GM19025 (cell line): ENCODE data around the gene NPVF.

Source experiments
- ATAC-seq: cut with Tn5 transposase; IDR thresholded peaks from one replicate; pipeline ENCODE4 v1.9.1; 2021; ENCODE audit warnings: mild to moderate bottlenecking, low read depth, moderate library complexity; ENCODE audit not compliant: unreplicated experiment

The NPVF gene

GRCh38 chr7:25235471-25235870 lies 7.2 kb upstream of the NPVF start:
- ATAC-seq: no peak

- no peak for ATAC-seq
These were observed 6.0 kb upstream of the NPVF start for GRCh38 chr7:25234336-25234735.

GRCh38 chr7:25223206-25223605 lies 5.1 kb downstream of the NPVF start:
- no peak for ATAC-seq

GRCh38 chr7:25222666-25223065 lies 5.6 kb downstream of the NPVF start:
- ATAC-seq: no peak

GRCh38 chr7:25221009-25221408 lies 7.3 kb downstream of the NPVF start:
- no peak for ATAC-seq

GRCh38 chr7:25218191-25218590 lies 10.1 kb downstream of the NPVF start:
- ATAC-seq: no peak

GRCh38 chr7:25216837-25217236 lies 11.4 kb downstream of the NPVF start:
- ATAC-seq: no peak

- ATAC-seq: no peak
These were observed 12.5 kb downstream of the NPVF start for GRCh38 chr7:25215694-25216335.

GRCh38 chr7:25208525-25209221 lies 19.6 kb downstream of the NPVF start:
- ATAC-seq: no peak

GRCh38 chr7:25207887-25208286 lies 20.4 kb downstream of the NPVF start:
- ATAC-seq: no peak

GRCh38 chr7:25206765-25207164 lies 21.5 kb downstream of the NPVF start:
- no peak for ATAC-seq

GRCh38 chr7:25196132-25196896 lies 32.0 kb downstream of the NPVF start:
- no peak for ATAC-seq

GRCh38 chr7:25194036-25194435 lies 34.2 kb downstream of the NPVF start:
- ATAC-seq: no peak

GRCh38 chr7:25192043-25192442 lies 36.2 kb downstream of the NPVF start:
- ATAC-seq: no peak

- ATAC-seq: no peak
These were observed 39.1 kb downstream of the NPVF start for GRCh38 chr7:25189197-25189596.

GRCh38 chr7:25187932-25188331 lies 40.4 kb downstream of the NPVF start:
- no peak for ATAC-seq

GRCh38 chr7:25186436-25186835 lies 41.9 kb downstream of the NPVF start:
- no peak for ATAC-seq

GRCh38 chr7:25181532-25181931 lies 46.8 kb downstream of the NPVF start:
- no peak for ATAC-seq

GRCh38 chr7:25180946-25181345 lies 47.3 kb downstream of the NPVF start:
- ATAC-seq: no peak

GRCh38 chr7:25180592-25180923 lies 47.7 kb downstream of the NPVF start:
- peak; percentile 30 for ATAC-seq

GRCh38 chr7:25179771-25180591 lies 48.3 kb downstream of the NPVF start:
- peak; percentile 96 for ATAC-seq
